Activated T-helper 2 cell treated with anti-CD3 and anti-CD28 coated beads, Interferon-gamma antibody, Interleukin-2, Interleukin-4, amounts not matched to agents 10 μg/mL and 5 μg/mL and 100 μg/mL, durations not matched to agents 14 hours and 24 hours and 36 hours (primary cell): ENCODE data around the gene CD72. TPM values are rescaled to one million over a fixed set of nuclear protein-coding genes. Genes with fewer than 3 reads are reported as not detected.
A peak's percentile ranks its signal among the peaks of the same experiment; 100 is the strongest.

ENCODE experiments used
- DNase-seq: peaks from one replicate; pipeline ENCODE4 v3.0.0; 2021; ENCODE audit warnings: low spot score
- H3K27ac Mint-ChIP-seq: one replicate; pipeline ENCODE4 v1.8.0; 2021; ENCODE audit warnings: mixed read lengths
- H3K27me3 Mint-ChIP-seq: one replicate; pipeline ENCODE4 v1.8.0; 2021; ENCODE audit warnings: low read depth, mixed read lengths
- H3K36me3 Mint-ChIP-seq: one replicate; pipeline ENCODE4 v1.8.0; 2021; ENCODE audit warnings: low read depth, mixed read lengths
- H3K4me1 Mint-ChIP-seq: one replicate; pipeline ENCODE4 v1.8.0; 2021; ENCODE audit warnings: low read depth, mixed read lengths
- H3K4me3 Mint-ChIP-seq: one replicate; pipeline ENCODE4 v1.8.0; 2021; ENCODE audit warnings: low read depth, mild to moderate bottlenecking, moderate library complexity, mixed read lengths
- H3K9me3 Mint-ChIP-seq: one replicate; pipeline ENCODE4 v1.8.0; 2021; ENCODE audit warnings: mixed read lengths
- intact Hi-C: fragments of 100-400 bp; cut with micrococcal nuclease; formaldehyde crosslinking; loops from one replicate; pipeline ENCODE4 v1.15.1; 2023
- total RNA-seq: library from RNA; stranded (reverse); gene quantifications from 2 replicates; pipeline ENCODE4 v1.2.3, GENCODE V29; 2022

The CD72 gene
- total RNA-seq, 1 donor from 2014 or later = 11.4 TPM

- Mint-ChIP-seq H3K27ac (no peak overlapping the region), H3K4me1 (peaks cover 25% of the 10 kb centered on the region), H3K9me3 (no peaks in the 10 kb centered on the region), H3K36me3 (peaks cover 38% of the 10 kb centered on the region), H3K27me3 (no peaks in the 10 kb centered on the region), H3K4me3 (no peak overlapping the region)
- intact Hi-C loops = loop anchor here (10.0 kb wide), 1 partner anchor 206 kb away; the partner anchor contains the start of genes HINT2 and SPAG8
- no peak for DNase-seq
These were observed 9.0 kb downstream of the CD72 start for GRCh38 chr9:35609001-35609819.

DNA sequence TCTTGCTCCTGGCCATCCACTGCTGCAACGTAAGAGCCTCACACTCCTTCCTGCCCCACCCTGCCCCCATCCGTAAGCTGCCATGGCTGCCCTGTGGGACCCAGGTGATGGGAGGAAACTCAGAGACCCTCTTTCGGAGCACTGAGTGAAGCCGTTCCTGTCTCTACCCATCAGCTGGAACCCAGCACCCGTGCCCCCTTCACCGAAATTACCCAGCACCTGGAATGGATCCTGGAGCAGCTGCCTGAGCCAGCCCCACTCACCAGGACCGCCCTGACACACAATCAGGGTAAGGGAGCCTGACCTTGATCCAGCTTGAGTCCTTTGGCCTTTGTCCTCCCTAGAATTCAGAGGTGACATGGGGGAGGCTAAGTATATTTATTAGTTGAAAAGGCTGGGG lies 10.0 kb downstream of the CD72 start:
- intact Hi-C loops = loop anchor here (10.0 kb wide), 1 partner anchor 207 kb away; the partner anchor contains the start of genes HINT2 and SPAG8

GRCh38 chr9:35606726-35607125 lies 11.5 kb downstream of the CD72 start:
- no peak overlapping the region for H3K27ac Mint-ChIP-seq
- peaks cover 36% of the 10 kb centered on the region for H3K36me3 Mint-ChIP-seq
- intact Hi-C loops = loop anchor here (10.0 kb wide), 1 partner anchor 208 kb away; the partner anchor contains the start of genes HINT2 and SPAG8
- no peaks in the 10 kb centered on the region for H3K9me3 Mint-ChIP-seq
- DNase-seq = no peak
- H3K4me3 Mint-ChIP-seq = peak overlapping the region; percentile 37
- no peaks in the 10 kb centered on the region for H3K27me3 Mint-ChIP-seq
- peaks cover 37% of the 10 kb centered on the region for H3K4me1 Mint-ChIP-seq

More for the DNA sequence above, 10.0 kb downstream of the CD72 start:
- Mint-ChIP-seq H3K4me1 (peaks cover 32% of the 10 kb centered on the region), H3K27me3 (no peaks in the 10 kb centered on the region), H3K27ac (no peak overlapping the region), H3K36me3 (peaks cover 36% of the 10 kb centered on the region), H3K4me3 (no peak overlapping the region), H3K9me3 (no peaks in the 10 kb centered on the region)
- no peak for DNase-seq

DNA sequence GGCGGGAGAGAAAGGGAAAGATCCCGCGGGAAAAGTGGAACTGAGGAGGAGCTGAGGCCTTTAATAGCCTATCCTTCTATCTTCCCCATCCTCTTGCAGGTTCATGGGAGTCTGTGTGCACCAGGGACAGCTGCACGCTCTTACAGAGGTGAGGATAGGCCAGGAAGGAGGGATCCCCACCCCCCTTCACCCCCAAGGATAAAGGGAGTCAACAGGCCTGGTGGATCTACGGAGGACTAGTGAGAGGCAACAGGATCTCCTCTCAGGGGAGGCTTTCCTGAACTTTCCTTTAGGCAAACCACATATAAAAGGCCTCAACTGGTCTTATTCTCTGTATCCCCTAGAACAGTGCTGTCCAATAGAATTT lies 12.1 kb downstream of the CD72 start:
- intact Hi-C loops = loop anchor here (10.0 kb wide), 1 partner anchor 209 kb away; the partner anchor contains the start of genes HINT2 and SPAG8
- H3K4me3 Mint-ChIP-seq = peak overlapping the region; percentile 79
- H3K27me3 Mint-ChIP-seq = no peaks in the 10 kb centered on the region
- H3K9me3 Mint-ChIP-seq = no peaks in the 10 kb centered on the region
- H3K27ac Mint-ChIP-seq = peak overlapping the region; percentile 12
- peaks cover 32% of the 10 kb centered on the region for H3K4me1 Mint-ChIP-seq
- H3K36me3 Mint-ChIP-seq = peaks cover 30% of the 10 kb centered on the region
- DNase-seq = no peak

GRCh38 chr9:35605351-35606137 lies 12.7 kb downstream of the CD72 start:
- H3K36me3 Mint-ChIP-seq = peaks cover 26% of the 10 kb centered on the region
- no peaks in the 10 kb centered on the region for H3K9me3 Mint-ChIP-seq
- intact Hi-C loops = loop anchor here (2.0 to 10.0 kb wide), 4 partner anchors 85 to 209 kb away; partner anchors contain the start of genes GBA2, HINT2, RGP1 and SPAG8
- H3K27me3 Mint-ChIP-seq = no peaks in the 10 kb centered on the region
- H3K4me1 Mint-ChIP-seq = peaks cover 32% of the 10 kb centered on the region
- H3K27ac Mint-ChIP-seq = peak overlapping the region; percentile 12
- DNase-seq = peak; percentile 38
- H3K4me3 Mint-ChIP-seq = peak overlapping the region; percentile 79

DNA sequence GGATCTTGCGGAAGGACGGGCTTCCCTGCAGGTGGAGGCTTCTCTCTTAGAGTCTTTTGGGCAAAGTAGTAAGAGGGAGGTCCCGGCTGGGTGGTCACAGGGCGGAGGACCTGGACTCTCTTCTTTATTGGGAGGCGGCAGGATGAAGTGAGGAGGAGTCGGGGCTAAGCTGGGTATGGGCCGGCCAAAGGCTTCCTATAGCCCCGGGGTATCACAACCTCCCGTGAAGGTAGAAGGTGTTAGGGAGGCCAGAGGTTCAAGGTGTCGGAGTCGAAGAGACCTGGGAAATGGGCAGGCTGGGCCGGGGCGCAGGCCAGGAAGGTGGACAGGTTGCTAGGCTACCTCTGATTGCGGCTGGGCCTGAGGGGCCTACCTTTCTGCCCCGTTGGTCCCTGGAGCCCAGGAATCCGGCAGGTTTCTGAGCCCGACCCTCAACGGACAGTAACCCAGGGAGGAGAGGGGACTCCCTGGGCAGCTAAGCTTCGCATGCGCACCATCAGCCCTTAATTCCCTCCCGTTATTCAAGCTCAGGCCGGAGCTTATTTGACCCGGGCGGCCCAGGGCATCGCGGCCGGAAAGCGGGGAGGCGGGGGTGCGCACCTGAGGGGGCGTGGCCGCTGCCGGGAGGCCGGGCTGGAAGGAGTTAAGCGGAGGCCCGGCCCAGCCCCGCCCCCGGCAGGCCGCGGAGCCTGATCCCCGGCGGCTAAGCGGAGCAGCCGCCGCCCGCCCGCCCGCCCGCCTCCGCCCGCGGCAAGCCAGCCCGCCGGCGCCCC lies 13.4 kb downstream of the CD72 start, which contains the start of gene TESK1:
TSS of gene TESK1 (plus strand) at position 685 of the 773 bp plus-strand sequence. CDS start 358 bp downstream, outside the sequence.
- H3K4me3 Mint-ChIP-seq = peak within 1 kb of the TSS; percentile 84
- peak within 1 kb of the TSS; percentile 93 for H3K27ac Mint-ChIP-seq
- no peaks in the 10 kb centered on the region for H3K27me3 Mint-ChIP-seq

DNA sequence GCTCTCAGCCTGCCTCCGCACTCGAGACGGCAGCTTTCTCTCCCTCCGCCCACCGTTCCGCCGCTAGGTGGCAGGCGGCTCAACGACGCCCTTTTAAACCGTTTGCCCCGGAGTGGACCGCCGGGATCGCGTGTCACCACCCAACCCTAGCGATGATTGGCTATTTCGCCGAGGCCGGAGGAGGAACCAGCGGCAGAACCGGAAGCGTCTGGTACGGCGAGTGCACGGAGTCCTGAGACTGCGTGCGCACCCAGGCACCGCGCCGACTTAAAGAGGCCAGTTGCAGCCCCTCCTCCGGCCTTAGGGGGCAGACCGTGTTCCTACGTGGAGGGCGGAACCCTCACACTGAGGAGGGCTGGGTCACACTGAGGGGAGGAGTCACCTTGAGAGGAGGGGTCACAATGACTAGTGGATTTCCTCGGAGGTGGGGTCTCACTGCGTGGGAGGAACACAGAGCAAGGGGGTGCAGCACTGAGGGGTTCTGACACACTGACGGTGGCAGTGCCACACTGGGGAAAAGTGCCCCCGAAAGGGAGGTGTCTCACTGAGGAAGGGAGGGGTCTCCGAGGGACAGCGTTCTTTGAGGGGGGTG lies 14.1 kb downstream of the CD72 start:
- DNase-seq = peak; percentile 99
- peak overlapping the region; percentile 93 for H3K27ac Mint-ChIP-seq
- peaks cover 32% of the 10 kb centered on the region for H3K4me1 Mint-ChIP-seq
- H3K9me3 Mint-ChIP-seq = no peaks in the 10 kb centered on the region
- peak overlapping the region; percentile 84 for H3K4me3 Mint-ChIP-seq
- H3K27me3 Mint-ChIP-seq = no peaks in the 10 kb centered on the region
- intact Hi-C loops = loop anchor here (1.0 to 10.0 kb wide), 9 partner anchors 15 to 490 kb away; partner anchors contain the start of genes CCDC107, CREB3, GBA2 and HINT2
- peaks cover 24% of the 10 kb centered on the region for H3K36me3 Mint-ChIP-seq

More for the DNA sequence above, 13.4 kb downstream of the CD72 start, which contains the start of gene TESK1:
- H3K4me1 Mint-ChIP-seq = peaks cover 32% of the 10 kb centered on the region
- peaks cover 24% of the 10 kb centered on the region for H3K36me3 Mint-ChIP-seq
- H3K9me3 Mint-ChIP-seq = no peaks in the 10 kb centered on the region
- intact Hi-C loops = loop anchor here (1.0 to 10.0 kb wide), 9 partner anchors 15 to 490 kb away; partner anchors contain the start of genes CCDC107, CREB3, GBA2 and HINT2
- DNase-seq = peak; percentile 81

DNA sequence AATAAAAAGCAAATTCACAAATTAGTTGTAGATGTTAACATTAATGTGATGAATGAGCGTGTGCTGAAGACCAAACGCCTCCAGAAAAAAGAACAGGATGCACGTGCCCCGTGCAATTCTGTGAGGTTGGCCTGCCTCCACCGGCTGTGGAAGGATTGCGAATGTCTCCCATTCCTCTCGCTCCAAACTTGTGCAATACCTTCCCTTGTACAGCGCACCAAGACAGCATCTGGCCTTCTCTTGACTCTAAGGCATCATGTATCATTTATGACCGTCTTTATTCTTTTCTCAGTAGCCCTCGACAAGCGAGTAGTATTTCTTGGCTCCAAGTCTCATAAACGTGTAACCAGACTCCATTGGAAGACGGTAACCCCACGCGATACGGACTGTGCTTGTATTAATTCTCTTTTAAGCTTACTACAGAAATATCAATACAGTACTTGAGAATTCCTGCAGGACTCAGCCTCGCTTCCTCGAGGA lies 14.7 kb downstream of the CD72 start:
- H3K4me1 Mint-ChIP-seq = peaks cover 32% of the 10 kb centered on the region
- no peaks in the 10 kb centered on the region for H3K9me3 Mint-ChIP-seq
- intact Hi-C loops = loop anchor here (10.0 kb wide), 1 partner anchor 211 kb away; the partner anchor contains the start of genes HINT2 and SPAG8
- DNase-seq = no peak
- H3K36me3 Mint-ChIP-seq = peaks cover 19% of the 10 kb centered on the region
- H3K27ac Mint-ChIP-seq = peak overlapping the region; percentile 93
- H3K4me3 Mint-ChIP-seq = peak overlapping the region; percentile 84
- H3K27me3 Mint-ChIP-seq = no peaks in the 10 kb centered on the region

DNA sequence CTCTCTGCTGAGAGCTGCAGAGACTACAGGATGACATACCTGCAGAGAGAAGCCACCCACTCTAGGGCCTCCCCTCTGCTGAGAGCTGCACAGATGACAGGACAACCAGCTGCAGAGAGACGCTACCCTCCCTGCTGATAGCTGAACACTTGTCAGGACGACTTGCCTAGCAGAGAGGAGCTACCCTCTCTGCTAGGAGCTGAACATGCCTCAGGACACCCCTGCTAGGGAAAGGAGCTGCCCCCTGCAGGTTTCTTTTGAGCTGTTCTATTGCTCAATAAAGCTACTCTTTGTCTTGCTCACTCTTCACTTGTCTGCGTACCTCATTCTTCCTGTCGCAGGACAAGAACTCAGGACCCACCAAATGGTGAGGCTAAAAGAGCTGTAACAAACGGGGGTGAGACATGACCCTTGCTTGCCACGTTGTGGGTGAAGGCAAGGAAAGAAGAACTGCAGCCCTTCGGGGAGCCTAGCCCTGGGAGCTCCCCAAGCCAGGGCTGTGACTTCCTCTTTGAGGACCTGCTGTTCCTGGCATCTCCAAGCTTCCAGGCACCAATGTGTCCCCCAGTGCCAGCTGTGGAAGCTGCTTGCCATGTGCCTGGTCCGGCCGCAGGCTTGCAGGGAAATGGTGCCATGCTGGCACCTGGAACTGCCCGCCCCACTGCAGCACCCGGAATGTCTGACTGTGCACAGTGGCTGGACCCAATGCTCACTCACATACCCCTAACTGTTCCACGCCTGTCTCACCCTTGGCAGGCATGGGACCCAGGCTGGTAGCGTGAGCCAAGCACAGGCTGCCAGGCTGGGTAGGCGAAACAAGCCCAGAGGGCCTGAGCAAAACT lies 18.2 kb downstream of the CD72 start:
- Mint-ChIP-seq H3K27me3 (no peaks in the 10 kb centered on the region), H3K9me3 (no peaks in the 10 kb centered on the region), H3K27ac (no peak overlapping the region), H3K4me3 (no peak overlapping the region), H3K4me1 (peaks cover 17% of the 10 kb centered on the region), H3K36me3 (no peaks in the 10 kb centered on the region)
- intact Hi-C loops = loop anchor here (10.0 kb wide), 1 partner anchor 215 kb away; the partner anchor contains the start of genes HINT2 and SPAG8
- DNase-seq = no peak

DNA sequence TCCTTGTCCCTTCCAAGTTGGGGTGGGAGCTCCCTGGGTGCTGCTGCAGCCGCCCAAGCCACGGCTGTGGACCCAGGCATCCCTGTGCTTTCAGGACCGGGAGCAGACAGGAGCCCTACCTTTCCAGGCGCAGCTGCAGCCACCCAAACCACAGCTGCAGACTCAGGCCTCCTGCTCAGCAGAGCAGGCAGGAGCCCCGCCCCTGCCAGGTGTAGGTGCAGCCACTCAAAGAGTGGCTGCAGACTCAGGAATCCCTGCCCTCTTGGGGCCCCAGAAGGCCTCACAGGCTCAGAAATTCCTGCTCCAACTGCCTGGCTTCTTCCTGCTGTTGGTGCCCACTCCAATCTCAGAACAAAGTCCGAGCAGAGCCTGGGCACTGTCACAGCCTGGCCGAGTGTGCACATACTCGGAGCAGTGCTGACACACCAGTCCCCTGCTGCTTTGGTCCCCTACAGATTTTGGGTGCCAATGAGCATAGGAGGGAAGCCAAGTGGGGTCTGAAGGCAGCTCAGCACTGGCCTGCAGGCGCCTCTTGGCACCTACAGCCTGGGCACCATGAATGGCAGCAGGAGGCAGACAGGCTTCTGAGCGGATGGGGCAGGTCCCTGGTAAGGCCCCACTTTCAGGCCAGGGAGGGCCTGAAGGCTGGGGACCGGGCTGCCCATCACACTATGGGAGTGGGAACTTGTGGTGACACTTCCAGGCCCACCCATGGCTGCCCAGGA lies 19.2 kb downstream of the CD72 start:
- intact Hi-C loops = no loop called here
- H3K27ac Mint-ChIP-seq = no peak overlapping the region
- peaks cover 13% of the 10 kb centered on the region for H3K4me1 Mint-ChIP-seq
- peaks cover 3% of the 10 kb centered on the region for H3K36me3 Mint-ChIP-seq
- no peak overlapping the region for H3K4me3 Mint-ChIP-seq
- DNase-seq = no peak
- H3K27me3 Mint-ChIP-seq = no peaks in the 10 kb centered on the region
- peaks cover 8% of the 10 kb centered on the region for H3K9me3 Mint-ChIP-seq
